Liver (tissue), 9 donors: Measurements from ENCODE around the gene GMDS. TPM values are rescaled to one million over a fixed set of nuclear protein-coding genes. Genes with fewer than 3 reads are reported as not detected.

Experiments used
- DNase-seq: peaks from one replicate; pipeline ENCODE4 v3.0.0-alpha.2; 2017; ENCODE audit warnings: low spot score
- H3K27ac ChIP-seq, 2 donors: one replicate each; pipeline ENCODE4 v1.7.0; 2013; ENCODE audit warnings: inconsistent platforms in 2 of 2, low read length in 2 of 2, control low read depth in 1 of 2, low read depth in 1 of 2, mild to moderate bottlenecking in 1 of 2
- H3K27me3 ChIP-seq, 4 donors: one replicate each; pipeline versions ENCODE4 v1.6.1 to v1.7.0; 2013; ENCODE audit warnings: low read length in 3 of 4, inconsistent platforms in 1 of 4, mild to moderate bottlenecking in 1 of 4, moderate library complexity in 1 of 4; ENCODE audit not compliant: control insufficient read depth in 4 of 4, insufficient read depth in 4 of 4
- H3K36me3 ChIP-seq, 4 donors: one replicate each; pipeline versions ENCODE4 v1.6.1 to v1.7.0; 2013; ENCODE audit warnings: low read length in 3 of 4, mild to moderate bottlenecking in 3 of 4, low read depth in 1 of 4, moderate library complexity in 1 of 4; ENCODE audit not compliant: control insufficient read depth in 4 of 4, insufficient read depth in 3 of 4
- H3K4me1 ChIP-seq, 4 donors: one replicate each; pipeline versions ENCODE4 v1.6.1 to v1.7.0; 2013; ENCODE audit warnings: low read length in 3 of 4, mild to moderate bottlenecking in 3 of 4, moderate library complexity in 1 of 4; ENCODE audit not compliant: control insufficient read depth in 4 of 4, insufficient read depth in 4 of 4
- H3K4me3 ChIP-seq, 3 donors: one replicate each; pipeline versions ENCODE4 v1.6.1 to v1.7.0; 2013; ENCODE audit warnings: low read length in 3 of 3, control low read depth in 1 of 3, low read depth in 1 of 3, mild to moderate bottlenecking in 1 of 3
- H3K9ac ChIP-seq, 2 donors: one replicate each; pipeline ENCODE4 v1.7.0; 2013; ENCODE audit warnings: low read length in 2 of 2, mild to moderate bottlenecking in 2 of 2, moderate library complexity in 2 of 2, control low read depth in 1 of 2, low read depth in 1 of 2
- H3K9me3 ChIP-seq, 4 donors: one replicate each; pipeline versions ENCODE4 v1.6.1 to v1.7.0; 2013; ENCODE audit warnings: low read length in 3 of 4; ENCODE audit not compliant: control insufficient read depth in 4 of 4
- EGR1 ChIP-seq, 2 donors: IDR thresholded peaks; 2 replicates each; pipeline ENCODE4 v1.6.1; 2016 to 2018; ENCODE audit warnings: antibody characterized with exemption in 2 of 2, low read depth in 2 of 2
- FOXA1 ChIP-seq: IDR thresholded peaks from 2 replicates; pipeline ENCODE4 v1.6.1; 2016; ENCODE audit warnings: antibody characterized with exemption
- FOXA2 ChIP-seq: IDR thresholded peaks from 2 replicates; pipeline ENCODE4 v1.6.1; 2016; ENCODE audit warnings: antibody characterized with exemption
- GABPA ChIP-seq, 2 donors: IDR thresholded peaks in 1 of 2; conservative IDR thresholded peaks in 1 of 2; 2 replicates each; pipeline ENCODE4 v1.6.1; 2016; ENCODE audit warnings: antibody characterized with exemption in 2 of 2, mild to moderate bottlenecking in 1 of 2, moderate library complexity in 1 of 2
- HNF4A ChIP-seq, 2 donors: conservative IDR thresholded peaks; 2 replicates each; pipeline ENCODE4 v1.6.1; 2016; ENCODE audit warnings: antibody characterized with exemption in 2 of 2, mild to moderate bottlenecking in 2 of 2
- HNF4G ChIP-seq: IDR thresholded peaks from 2 replicates; pipeline ENCODE4 v1.6.1; 2016; ENCODE audit warnings: antibody characterized with exemption
- JUND ChIP-seq, 2 donors: IDR thresholded peaks; 2 replicates each; pipeline ENCODE4 v1.6.1; 2016; ENCODE audit warnings: antibody characterized with exemption in 2 of 2
- NR2F2 ChIP-seq: IDR thresholded peaks from 2 replicates; pipeline ENCODE4 v1.6.1; 2016; ENCODE audit warnings: antibody characterized with exemption
- RAD21 ChIP-seq, 2 donors: IDR thresholded peaks; 2 replicates each; pipeline ENCODE4 v1.6.1; 2016; ENCODE audit warnings: antibody characterized with exemption in 2 of 2, mild to moderate bottlenecking in 2 of 2
- RXRA ChIP-seq, 2 donors: IDR thresholded peaks; 2 replicates each; pipeline ENCODE4 v1.6.1; 2017 to 2018; ENCODE audit warnings: antibody characterized with exemption in 2 of 2, mild to moderate bottlenecking in 1 of 2
- SP1 ChIP-seq: IDR thresholded peaks from 2 replicates; pipeline ENCODE4 v1.6.1; 2018; ENCODE audit warnings: antibody characterized with exemption, mild to moderate bottlenecking
- TAF1 ChIP-seq: conservative IDR thresholded peaks from 2 replicates; pipeline ENCODE4 v1.6.1; 2016; ENCODE audit warnings: antibody characterized with exemption, mild to moderate bottlenecking
- YY1 ChIP-seq: IDR thresholded peaks from 2 replicates; pipeline ENCODE4 v1.6.1; 2016; ENCODE audit warnings: antibody characterized with exemption, mild to moderate bottlenecking
- WGBS: extraction: QIAGEN DNeasy Blood & Tissue Kit; methylation state at CpG from one replicate; pipeline ENCODE4 v1.1.7; 2013; 5-methylcytosine and 5-hydroxymethylcytosine counted together
- polyA plus RNA-seq, 2 donors: library from polyadenylated mRNA; stranded (reverse) in 1 of 2; unstranded in 1 of 2; fragments of 200-250 nt in 1 of 2; fragments of >200 nt in 1 of 2; fragmentation: Nextera tagmentation in 1 of 2; extraction: Ambion mirVana in 1 of 2; gene quantifications; one replicate each; pipeline versions ENCODE4 v1.2.1 to v1.2.3, GENCODE V29; 2013 to 2015
- total RNA-seq, 2 donors: library from RNA; depleted of rRNA; stranded (reverse); fragments of >200 nt; gene quantifications; one replicate each; pipeline ENCODE4 v1.2.3, GENCODE V29; 2014
- TF ChIP-seq, protein P1 (sequence below): IDR thresholded peaks from 2 replicates; pipeline ENCODE4 v1.6.1; 2016; ENCODE audit warnings: antibody characterized with exemption, mild to moderate bottlenecking
- TF ChIP-seq, protein P2 (sequence below): IDR thresholded peaks from 2 replicates; pipeline ENCODE4 v1.6.1; 2016; ENCODE audit warnings: antibody characterized with exemption
- TF ChIP-seq, protein P3 (sequence below): IDR thresholded peaks from 2 replicates; pipeline ENCODE4 v1.6.1; 2016; ENCODE audit warnings: antibody characterized with exemption
- TF ChIP-seq, protein P4 (sequence below): IDR thresholded peaks from 2 replicates; pipeline ENCODE4 v1.6.1; 2016; ENCODE audit warnings: antibody characterized with exemption
- TF ChIP-seq, protein P5 (sequence below): fragments of 150-350 bp; IDR thresholded peaks from 2 replicates; pipeline ENCODE4 v1.5.1; 2017; ENCODE audit warnings: improper control_type of control experiment, low read depth, low read length; ENCODE audit not compliant: missing input control
- donor health status: healthy.
- donor health status: healthy.
- donor health status: healthy.
- donor health status: healthy.
- donor health status: healthy.

The GMDS gene
- total and polyA plus RNA-seq, 4 donors, result 3.5 to 15.6 (median 13.0) TPM

DNA sequence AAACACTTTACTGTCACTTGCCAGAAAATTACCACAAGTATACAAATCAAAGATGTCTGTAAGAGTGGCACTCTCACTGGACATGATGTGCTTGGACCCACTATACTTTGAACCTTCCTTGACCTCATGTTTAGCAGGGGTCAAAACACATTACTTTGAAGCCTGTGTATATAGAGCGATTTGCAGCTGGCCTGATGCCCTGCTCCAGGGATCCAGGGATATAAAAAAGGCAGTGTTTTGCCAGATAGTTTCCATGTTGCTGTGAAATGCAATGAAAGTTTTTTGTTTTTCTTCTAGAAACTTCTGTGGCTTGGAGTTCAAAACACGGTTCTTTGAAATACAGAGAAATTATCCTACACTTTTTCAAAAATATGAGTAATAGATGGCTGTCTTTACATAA, 470.0 kb downstream of the GMDS start (continued):
- TF ChIP-seq, protein P1, sequence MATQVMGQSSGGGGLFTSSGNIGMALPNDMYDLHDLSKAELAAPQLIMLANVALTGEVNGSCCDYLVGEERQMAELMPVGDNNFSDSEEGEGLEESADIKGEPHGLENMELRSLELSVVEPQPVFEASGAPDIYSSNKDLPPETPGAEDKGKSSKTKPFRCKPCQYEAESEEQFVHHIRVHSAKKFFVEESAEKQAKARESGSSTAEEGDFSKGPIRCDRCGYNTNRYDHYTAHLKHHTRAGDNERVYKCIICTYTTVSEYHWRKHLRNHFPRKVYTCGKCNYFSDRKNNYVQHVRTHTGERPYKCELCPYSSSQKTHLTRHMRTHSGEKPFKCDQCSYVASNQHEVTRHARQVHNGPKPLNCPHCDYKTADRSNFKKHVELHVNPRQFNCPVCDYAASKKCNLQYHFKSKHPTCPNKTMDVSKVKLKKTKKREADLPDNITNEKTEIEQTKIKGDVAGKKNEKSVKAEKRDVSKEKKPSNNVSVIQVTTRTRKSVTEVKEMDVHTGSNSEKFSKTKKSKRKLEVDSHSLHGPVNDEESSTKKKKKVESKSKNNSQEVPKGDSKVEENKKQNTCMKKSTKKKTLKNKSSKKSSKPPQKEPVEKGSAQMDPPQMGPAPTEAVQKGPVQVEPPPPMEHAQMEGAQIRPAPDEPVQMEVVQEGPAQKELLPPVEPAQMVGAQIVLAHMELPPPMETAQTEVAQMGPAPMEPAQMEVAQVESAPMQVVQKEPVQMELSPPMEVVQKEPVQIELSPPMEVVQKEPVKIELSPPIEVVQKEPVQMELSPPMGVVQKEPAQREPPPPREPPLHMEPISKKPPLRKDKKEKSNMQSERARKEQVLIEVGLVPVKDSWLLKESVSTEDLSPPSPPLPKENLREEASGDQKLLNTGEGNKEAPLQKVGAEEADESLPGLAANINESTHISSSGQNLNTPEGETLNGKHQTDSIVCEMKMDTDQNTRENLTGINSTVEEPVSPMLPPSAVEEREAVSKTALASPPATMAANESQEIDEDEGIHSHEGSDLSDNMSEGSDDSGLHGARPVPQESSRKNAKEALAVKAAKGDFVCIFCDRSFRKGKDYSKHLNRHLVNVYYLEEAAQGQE, result no peak
- TF ChIP-seq HNF4G (no peak), GABPA (IDR thresholded peaks at IDR 0.05 in 1 of 2, conservative IDR thresholded peaks at IDR 0.05 in 1 of 2) (no peak), RXRA (IDR thresholded peaks at IDR 0.05) (no peak), TAF1 (no peak), FOXA2 (no peak), RAD21 (IDR thresholded peaks at IDR 0.05) (no peak), FOXA1 (no peak)
- TF ChIP-seq, protein P2, sequence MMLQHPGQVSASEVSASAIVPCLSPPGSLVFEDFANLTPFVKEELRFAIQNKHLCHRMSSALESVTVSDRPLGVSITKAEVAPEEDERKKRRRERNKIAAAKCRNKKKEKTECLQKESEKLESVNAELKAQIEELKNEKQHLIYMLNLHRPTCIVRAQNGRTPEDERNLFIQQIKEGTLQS, result no peak

DNA sequence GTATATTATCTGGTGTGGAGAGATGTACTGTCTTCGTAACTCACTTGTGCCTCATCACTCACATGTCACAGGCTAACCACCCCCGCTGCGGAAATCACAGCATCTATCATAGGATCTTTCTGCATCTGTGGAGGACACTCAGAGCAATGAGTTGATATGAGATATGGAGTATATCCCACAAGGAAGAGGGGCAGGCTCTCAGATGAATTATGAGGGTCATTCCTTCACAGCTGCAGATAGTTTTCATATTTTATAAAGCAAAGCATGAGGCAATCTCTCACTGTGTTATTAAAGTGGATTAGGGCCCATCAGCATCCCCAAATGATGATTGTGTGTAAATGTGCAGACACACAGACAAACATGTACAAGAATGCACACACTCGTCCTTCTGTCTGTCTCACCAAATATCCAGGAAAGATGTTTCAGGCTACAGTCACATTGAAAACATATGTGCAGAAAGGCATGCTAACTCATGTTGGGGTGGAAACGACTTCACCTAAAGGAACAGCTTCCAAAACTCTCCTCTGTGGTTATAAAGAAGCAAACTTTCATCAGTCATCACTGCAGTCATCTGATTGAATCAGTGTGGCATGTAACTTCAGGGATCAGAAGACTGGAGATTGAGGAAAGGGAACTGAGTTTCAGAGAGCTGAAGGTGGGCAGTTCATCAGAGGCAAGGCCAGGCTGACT, 471.0 kb downstream of the GMDS start:
- no peak for DNase-seq
- 95% methylated on average over 5 of the region's 5 CpGs for WGBS
- Histone ChIP-seq H3K36me3 (no peaks in the 10 kb centered on the region), H3K4me3 (no peak overlapping the region), H3K27me3 (no peaks in the 10 kb centered on the region), H3K4me1 (no peaks in the 10 kb centered on the region), H3K9me3 (no peaks in the 10 kb centered on the region), H3K27ac (no peak overlapping the region), H3K9ac (no peak overlapping the region)
- TF ChIP-seq YY1 (no peak), TAF1 (no peak), RXRA (IDR thresholded peaks at IDR 0.05) (no peak), JUND (IDR thresholded peaks at IDR 0.05) (no peak), FOXA2 (no peak), SP1 (no peak), NR2F2 (no peak), RAD21 (IDR thresholded peaks at IDR 0.05) (no peak), HNF4G (no peak), GABPA (IDR thresholded peaks at IDR 0.05 in 1 of 2, conservative IDR thresholded peaks at IDR 0.05 in 1 of 2) (no peak), EGR1 (IDR thresholded peaks at IDR 0.05; ENCODE audit: low read depth in 2 of 2) (no peak), FOXA1 (no peak), HNF4A (conservative IDR thresholded peaks at IDR 0.05) (no peak)
- TF ChIP-seq, protein P3, sequence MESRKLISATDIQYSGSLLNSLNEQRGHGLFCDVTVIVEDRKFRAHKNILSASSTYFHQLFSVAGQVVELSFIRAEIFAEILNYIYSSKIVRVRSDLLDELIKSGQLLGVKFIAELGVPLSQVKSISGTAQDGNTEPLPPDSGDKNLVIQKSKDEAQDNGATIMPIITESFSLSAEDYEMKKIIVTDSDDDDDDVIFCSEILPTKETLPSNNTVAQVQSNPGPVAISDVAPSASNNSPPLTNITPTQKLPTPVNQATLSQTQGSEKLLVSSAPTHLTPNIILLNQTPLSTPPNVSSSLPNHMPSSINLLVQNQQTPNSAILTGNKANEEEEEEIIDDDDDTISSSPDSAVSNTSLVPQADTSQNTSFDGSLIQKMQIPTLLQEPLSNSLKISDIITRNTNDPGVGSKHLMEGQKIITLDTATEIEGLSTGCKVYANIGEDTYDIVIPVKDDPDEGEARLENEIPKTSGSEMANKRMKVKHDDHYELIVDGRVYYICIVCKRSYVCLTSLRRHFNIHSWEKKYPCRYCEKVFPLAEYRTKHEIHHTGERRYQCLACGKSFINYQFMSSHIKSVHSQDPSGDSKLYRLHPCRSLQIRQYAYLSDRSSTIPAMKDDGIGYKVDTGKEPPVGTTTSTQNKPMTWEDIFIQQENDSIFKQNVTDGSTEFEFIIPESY, result no peak
- TF ChIP-seq, protein P4, sequence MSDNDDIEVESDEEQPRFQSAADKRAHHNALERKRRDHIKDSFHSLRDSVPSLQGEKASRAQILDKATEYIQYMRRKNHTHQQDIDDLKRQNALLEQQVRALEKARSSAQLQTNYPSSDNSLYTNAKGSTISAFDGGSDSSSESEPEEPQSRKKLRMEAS, result no peak
- TF ChIP-seq, protein P1, result no peak
- TF ChIP-seq, protein P5, sequence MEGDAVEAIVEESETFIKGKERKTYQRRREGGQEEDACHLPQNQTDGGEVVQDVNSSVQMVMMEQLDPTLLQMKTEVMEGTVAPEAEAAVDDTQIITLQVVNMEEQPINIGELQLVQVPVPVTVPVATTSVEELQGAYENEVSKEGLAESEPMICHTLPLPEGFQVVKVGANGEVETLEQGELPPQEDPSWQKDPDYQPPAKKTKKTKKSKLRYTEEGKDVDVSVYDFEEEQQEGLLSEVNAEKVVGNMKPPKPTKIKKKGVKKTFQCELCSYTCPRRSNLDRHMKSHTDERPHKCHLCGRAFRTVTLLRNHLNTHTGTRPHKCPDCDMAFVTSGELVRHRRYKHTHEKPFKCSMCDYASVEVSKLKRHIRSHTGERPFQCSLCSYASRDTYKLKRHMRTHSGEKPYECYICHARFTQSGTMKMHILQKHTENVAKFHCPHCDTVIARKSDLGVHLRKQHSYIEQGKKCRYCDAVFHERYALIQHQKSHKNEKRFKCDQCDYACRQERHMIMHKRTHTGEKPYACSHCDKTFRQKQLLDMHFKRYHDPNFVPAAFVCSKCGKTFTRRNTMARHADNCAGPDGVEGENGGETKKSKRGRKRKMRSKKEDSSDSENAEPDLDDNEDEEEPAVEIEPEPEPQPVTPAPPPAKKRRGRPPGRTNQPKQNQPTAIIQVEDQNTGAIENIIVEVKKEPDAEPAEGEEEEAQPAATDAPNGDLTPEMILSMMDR, result no peak
- TF ChIP-seq, protein P2, result no peak
